HG03442 (cell line): Measurements from ENCODE around the gene CLEC2L.

Experiments
- ATAC-seq: cut with Tn5 transposase; IDR thresholded peaks from one replicate; pipeline ENCODE4 v1.9.1; 2021; ENCODE audit warnings: mild to moderate bottlenecking, moderate library complexity; ENCODE audit not compliant: unreplicated experiment

Gene CLEC2L

GRCh38 chr7:139523199-139523941 lies at the start of gene CLEC2L:
CLEC2L (plus strand) TSS chr7:139523685; CDS start chr7:139523928, 243 bp downstream.
- no peak for ATAC-seq

- ATAC-seq, result no peak
These were observed 47.3 kb upstream of the CLEC2L start for GRCh38 chr7:139476139-139476538.

GRCh38 chr7:139476891-139477290 lies 46.6 kb upstream of the CLEC2L start:
- ATAC-seq, result no peak

GRCh38 chr7:139479620-139480019 lies 43.9 kb upstream of the CLEC2L start:
- ATAC-seq, result no peak

- ATAC-seq, result no peak
These were observed 42.1 kb upstream of the CLEC2L start for GRCh38 chr7:139481364-139481763.

- no peak for ATAC-seq
These were observed 41.4 kb upstream of the CLEC2L start for GRCh38 chr7:139482122-139482521.

- ATAC-seq, result no peak
These were observed 40.6 kb upstream of the CLEC2L start for GRCh38 chr7:139482662-139483466.

- ATAC-seq, result no peak
These were observed 36.0 kb upstream of the CLEC2L start for GRCh38 chr7:139487366-139488080.

- ATAC-seq, result no peak
These were observed 34.7 kb upstream of the CLEC2L start for GRCh38 chr7:139488810-139489209.

- ATAC-seq, result no peak
These were observed 33.4 kb upstream of the CLEC2L start for GRCh38 chr7:139490130-139490529.

- ATAC-seq, result no peak
These were observed 31.2 kb upstream of the CLEC2L start for GRCh38 chr7:139492293-139492692.

GRCh38 chr7:139494835-139495579 lies 28.5 kb upstream of the CLEC2L start:
- ATAC-seq, result peak; percentile 68

GRCh38 chr7:139495580-139496125 lies 27.8 kb upstream of the CLEC2L start:
- ATAC-seq, result no peak

GRCh38 chr7:139496528-139496927 lies 27.0 kb upstream of the CLEC2L start:
- ATAC-seq, result no peak

GRCh38 chr7:139500770-139501138 lies 22.7 kb upstream of the CLEC2L start:
- ATAC-seq, result no peak

- ATAC-seq, result no peak
These were observed 21.3 kb upstream of the CLEC2L start for GRCh38 chr7:139502226-139502625.

GRCh38 chr7:139505563-139505962 lies 17.9 kb upstream of the CLEC2L start:
- ATAC-seq, result no peak

- no peak for ATAC-seq
These were observed 13.9 kb upstream of the CLEC2L start for GRCh38 chr7:139509535-139509934.

- no peak for ATAC-seq
These were observed 12.2 kb upstream of the CLEC2L start for GRCh38 chr7:139511315-139511714.

GRCh38 chr7:139515266-139515665 lies 8.2 kb upstream of the CLEC2L start:
- ATAC-seq, result no peak

GRCh38 chr7:139521439-139521838 lies 2.0 kb upstream of the CLEC2L start:
- no peak for ATAC-seq
